Cardiac fibroblast (primary cell): ENCODE results near the gene NRCAM.

Experiments
- DNase-seq, 2 donors: peaks; one replicate each; pipeline versions ENCODE4 v3.0.0 to v3.0.0-alpha.2; 2010; ENCODE audit warnings: low read depth in 2 of 2
- H3K4me3 ChIP-seq, 2 donors: replicated peaks in 1 of 2; 1 replicate in 1 of 2; 2 replicates in 1 of 2; pipeline ENCODE4 v1.5.1; 2011; ENCODE audit warnings: low read depth in 2 of 2, low read length in 2 of 2, mild to moderate bottlenecking in 2 of 2, moderate library complexity in 1 of 2
- TF ChIP-seq, protein P1 (sequence below): IDR thresholded peaks from one replicate; pipeline ENCODE4 v1.5.1; 2011; ENCODE audit warnings: low read depth, mild to moderate bottlenecking, low read length, inconsistent platforms

Gene NRCAM

DNA sequence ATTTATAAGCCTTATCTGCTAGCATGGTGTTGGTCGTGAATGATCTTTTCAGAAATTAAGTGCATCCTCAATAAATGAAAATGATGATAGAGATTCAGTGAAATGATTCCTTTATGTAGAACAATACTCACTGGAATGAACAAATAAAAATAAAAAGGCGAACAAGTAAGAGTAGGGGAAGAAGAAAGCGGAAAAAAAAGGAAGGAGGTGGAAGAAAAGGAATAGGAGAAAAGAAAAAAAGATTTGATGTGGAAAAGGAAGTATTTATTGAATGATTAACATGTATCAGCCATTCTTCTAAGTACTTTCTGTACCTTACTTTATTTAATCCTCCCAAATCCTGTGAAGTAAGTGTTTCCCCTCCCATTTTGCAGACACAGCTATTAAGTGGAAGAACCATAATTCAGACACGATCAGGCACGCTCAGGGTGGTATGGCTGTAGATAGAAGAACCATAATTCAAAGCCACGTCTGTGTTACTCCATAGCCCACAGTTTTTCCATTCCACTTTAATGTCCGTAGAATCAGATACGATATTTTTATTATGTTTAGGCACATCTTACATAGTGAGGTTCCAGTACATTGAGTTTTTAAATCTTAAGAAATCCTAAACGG is 169.8 kb downstream of the NRCAM start:
- no peak overlapping the region for H3K4me3 ChIP-seq
- no peak for DNase-seq
- TF ChIP-seq, protein P1, sequence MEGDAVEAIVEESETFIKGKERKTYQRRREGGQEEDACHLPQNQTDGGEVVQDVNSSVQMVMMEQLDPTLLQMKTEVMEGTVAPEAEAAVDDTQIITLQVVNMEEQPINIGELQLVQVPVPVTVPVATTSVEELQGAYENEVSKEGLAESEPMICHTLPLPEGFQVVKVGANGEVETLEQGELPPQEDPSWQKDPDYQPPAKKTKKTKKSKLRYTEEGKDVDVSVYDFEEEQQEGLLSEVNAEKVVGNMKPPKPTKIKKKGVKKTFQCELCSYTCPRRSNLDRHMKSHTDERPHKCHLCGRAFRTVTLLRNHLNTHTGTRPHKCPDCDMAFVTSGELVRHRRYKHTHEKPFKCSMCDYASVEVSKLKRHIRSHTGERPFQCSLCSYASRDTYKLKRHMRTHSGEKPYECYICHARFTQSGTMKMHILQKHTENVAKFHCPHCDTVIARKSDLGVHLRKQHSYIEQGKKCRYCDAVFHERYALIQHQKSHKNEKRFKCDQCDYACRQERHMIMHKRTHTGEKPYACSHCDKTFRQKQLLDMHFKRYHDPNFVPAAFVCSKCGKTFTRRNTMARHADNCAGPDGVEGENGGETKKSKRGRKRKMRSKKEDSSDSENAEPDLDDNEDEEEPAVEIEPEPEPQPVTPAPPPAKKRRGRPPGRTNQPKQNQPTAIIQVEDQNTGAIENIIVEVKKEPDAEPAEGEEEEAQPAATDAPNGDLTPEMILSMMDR = no peak

DNA sequence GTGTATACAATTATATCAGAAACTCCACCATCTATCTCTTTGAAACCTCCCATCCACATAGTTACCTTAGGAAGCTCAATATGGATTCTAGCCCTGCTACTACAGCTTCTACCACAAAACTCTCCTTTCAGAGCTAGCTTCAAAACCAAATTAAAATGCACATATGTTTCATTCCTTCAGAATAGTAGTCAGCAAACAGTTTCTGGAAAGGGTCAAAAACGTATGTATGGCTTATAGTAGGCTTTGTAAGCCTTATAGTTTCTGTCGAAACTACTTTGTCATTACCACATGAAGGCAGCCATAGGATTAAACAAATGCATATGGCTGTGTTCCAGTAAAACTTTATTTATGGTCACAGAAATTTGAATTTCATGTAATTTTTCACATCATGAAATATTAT is 170.5 kb downstream of the NRCAM start:
- no peak for DNase-seq
- TF ChIP-seq, protein P1 = no peak
- H3K4me3 ChIP-seq = no peak overlapping the region

DNA sequence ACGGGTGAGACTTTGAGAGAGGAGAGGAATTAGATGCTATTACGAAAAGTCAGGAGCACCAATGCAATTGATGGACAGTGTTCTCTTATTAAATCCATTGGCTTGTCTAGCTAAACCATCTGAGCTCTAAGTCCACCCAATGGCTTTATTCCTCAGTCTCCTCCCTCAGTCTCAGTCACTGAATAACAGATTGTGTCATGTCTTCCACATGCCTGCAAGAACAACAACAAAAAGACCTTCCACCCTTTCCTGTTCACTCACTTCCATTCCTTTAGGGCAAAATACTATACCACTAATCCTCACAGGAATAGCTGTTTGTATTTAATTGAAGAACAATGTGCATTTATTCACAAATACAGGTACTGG is 171.2 kb downstream of the NRCAM start:
- H3K4me3 ChIP-seq = no peak overlapping the region
- DNase-seq = peak in 1 of 2 donors; percentile 27
- TF ChIP-seq, protein P1 = no peak

DNA sequence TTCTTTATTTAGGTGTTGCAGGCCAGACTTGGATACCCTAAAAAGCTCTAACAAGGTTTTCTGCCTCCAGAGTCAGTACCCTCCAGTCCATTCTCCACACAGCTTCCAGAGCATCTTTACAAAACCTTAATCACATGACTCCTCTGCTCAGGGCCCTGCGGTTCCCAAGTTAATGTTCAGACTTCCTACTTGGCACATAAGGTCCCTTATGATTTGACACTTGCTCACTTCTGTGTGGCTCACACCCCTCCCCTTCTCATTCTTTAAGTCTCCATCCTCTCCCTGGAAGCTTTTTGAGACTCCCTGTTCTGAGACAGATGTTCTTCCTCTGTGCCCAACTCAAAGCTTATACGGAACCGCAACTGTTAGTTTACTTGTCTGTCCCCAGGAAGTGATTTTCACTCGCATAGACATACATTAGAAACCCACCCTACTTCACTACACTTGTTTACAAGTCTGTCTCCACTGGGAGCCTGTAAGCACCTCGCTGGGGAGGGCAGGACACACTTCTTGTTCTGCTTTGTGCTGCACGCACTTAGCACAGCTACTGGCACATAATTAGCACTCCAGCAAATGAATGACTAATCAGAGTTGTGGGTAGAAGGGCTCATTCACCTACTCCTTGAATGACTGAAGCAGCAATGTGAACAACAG is 171.8 kb downstream of the NRCAM start:
- DNase-seq = no peak
- no peak overlapping the region for H3K4me3 ChIP-seq
- TF ChIP-seq, protein P1 = no peak

DNA sequence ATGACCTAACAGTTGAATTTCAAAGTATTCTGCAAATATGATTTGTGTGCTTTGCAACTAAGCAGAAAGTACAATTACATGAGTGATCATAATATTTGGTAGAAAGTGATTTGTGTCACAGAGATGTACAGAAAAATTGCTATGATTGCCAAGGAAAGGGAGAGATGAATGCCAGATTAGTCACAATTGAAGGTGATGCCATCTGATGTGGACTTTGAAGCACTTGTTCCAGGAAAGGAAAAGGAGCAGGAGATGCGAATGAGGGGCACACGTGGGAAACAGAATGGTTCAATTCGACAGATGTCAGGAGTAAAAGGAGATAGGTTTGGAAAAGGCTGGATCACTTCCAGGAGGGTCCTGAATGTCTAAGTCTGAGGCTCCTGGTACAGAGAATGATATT is 173.0 kb downstream of the NRCAM start:
- peak in 1 of 2 donors; percentile 22 for DNase-seq
- TF ChIP-seq, protein P1 = no peak
- H3K4me3 ChIP-seq = no peak overlapping the region

DNA sequence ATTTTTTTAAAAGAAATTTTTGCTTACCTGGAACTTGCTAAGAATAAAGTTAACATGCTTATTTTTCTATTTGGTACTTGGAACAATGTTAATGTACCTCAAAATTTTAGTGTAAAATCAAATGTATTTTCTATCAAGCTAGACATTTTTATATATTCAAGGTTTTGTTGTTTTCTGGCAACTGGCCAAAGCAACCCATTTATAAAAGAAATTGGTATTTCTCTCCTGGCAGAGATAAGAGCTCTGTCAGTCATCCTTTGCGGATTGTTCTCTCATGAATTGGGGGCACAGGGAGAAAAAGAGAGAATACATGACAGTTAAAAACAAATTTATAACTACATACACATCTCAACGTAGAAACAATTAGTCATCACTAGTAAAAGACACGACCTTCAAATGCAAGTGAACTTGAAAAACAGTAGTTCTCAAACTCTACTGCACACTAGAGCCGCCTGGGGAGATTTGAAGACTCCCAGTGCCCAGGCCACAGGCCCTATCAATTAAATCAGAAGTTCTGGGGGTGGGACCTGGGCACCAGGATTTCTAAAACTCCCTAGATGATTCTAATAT is 173.7 kb downstream of the NRCAM start:
- TF ChIP-seq, protein P1 = no peak
- DNase-seq = peak in 1 of 2 donors; percentile 43
- H3K4me3 ChIP-seq = no peak overlapping the region

DNA sequence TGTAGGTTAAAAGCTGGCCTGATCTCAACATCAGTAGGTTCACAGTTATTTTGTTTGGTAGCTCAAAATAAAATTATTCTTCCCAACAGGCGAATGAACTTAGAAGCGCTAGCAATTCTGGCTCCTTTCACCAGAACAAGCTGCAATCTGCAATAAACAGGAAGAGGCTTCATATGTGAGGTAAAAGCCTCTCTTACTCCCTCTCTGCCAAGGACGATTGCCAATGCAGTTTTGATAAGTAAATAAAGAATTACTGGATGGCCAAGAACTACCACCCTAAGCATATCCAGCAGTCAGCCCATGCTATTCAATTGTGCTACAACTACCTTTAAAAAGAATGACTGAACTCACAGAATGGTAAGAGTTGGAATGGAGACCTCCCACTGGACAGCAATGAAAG is 176.1 kb downstream of the NRCAM start:
- no peak overlapping the region for H3K4me3 ChIP-seq
- peak in 1 of 2 donors; percentile 86 for DNase-seq
- TF ChIP-seq, protein P1 = no peak
